Smooth muscle cell of the pulmonary artery (primary cell): ENCODE measurements around the gene KIF5C. TPM values are rescaled to one million over a fixed set of nuclear protein-coding genes. Genes with fewer than 3 reads are reported as not detected.

ENCODE experiments used
- total RNA-seq: library from RNA; depleted of rRNA; stranded (reverse); fragments of >200 nt; gene quantifications from 2 replicates; pipeline ENCODE4 v1.2.3, GENCODE V29; 2014

KIF5C gene
- total RNA-seq, result 0.10 and 0.13 TPM in 2 replicates

DNA sequence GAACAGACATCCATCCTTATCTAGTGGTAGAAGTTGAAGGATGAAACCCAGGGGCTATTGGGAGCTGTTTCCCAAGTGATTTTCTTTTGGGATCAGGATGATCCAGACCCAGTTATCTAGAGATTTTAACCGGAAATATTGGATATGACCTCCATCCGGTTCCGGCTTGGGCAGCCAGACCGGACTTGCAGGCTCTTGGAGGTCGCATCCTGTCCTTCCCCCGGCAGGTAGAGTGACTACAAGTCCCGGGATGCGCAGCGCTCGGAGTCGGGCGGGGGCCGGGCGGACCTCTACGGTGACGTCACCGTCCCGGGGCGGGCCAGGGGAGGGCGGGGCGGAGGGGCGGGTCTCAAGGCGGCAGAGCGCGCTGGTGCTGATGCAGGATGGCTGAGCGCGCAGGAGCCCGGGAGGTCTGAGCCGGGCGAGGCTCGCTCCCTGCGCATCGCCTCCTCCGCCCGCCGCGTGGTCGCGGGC, at the start of gene KIF5C:
KIF5C (plus strand) TSS at position 360 of the 474 bp plus-strand sequence. CDS start 391 bp downstream, outside the sequence.

GRCh38 chr2:149038442-149039212, 163.6 kb downstream of the KIF5C start, which contains the start of gene LYPD6B:
Gene LYPD6B (plus strand): TSS chr2:149038699. CDS start chr2:149130949, 92,250 bp downstream.

Other genes starting within 250 kb of the KIF5C start
- gene EPC2, start 230.5 kb upstream of the KIF5C start, total RNA-seq, result 16.9 and 19.2 TPM in 2 replicates
- gene LYPD6B, start 163.5 kb downstream of the KIF5C start, total RNA-seq, result 0.10 and 0.20 TPM in 2 replicates